ENCODE results near the gene CRYBG1. TPM values are rescaled to one million over a fixed set of nuclear protein-coding genes. Genes with fewer than 3 reads are reported as not detected.

The CRYBG1 gene
- polyA plus RNA-seq, 1 experiment, result 0.75 TPM

- CTCF ChIA-PET, result interaction anchor here (5.3 kb wide), 1 partner anchor 12 kb away, joined by 33 read pairs; the partner anchor contains the start of gene CRYBG1
- no peak for DNase-seq (ENCODE audit: low read depth)
- H3K4me3 ChIP-seq (ENCODE audit: low read depth, low read length), result no peak overlapping the region
- H3K36me3 ChIP-seq (ENCODE audit: control insufficient read depth, insufficient read depth, low read length), result no peaks in the 10 kb centered on the region
- TF ChIP-seq CTCF (IDR thresholded peaks at IDR 0.05; ENCODE audit: insufficient read depth, low read depth, low read length), result no peak
- no peaks in the 10 kb centered on the region; the same call in 1 of the 2 replicates for H3K27me3 ChIP-seq (ENCODE audit: control insufficient read depth, insufficient read depth, low read length)
- POLR2A ChIA-PET, result no interaction called here
Observed at GRCh38 chr6:106373502-106374239, 13.2 kb downstream of the CRYBG1 start.

- Histone ChIP-seq H3K36me3 (ENCODE audit: control insufficient read depth, insufficient read depth, low read length) (no peaks in the 10 kb centered on the region), H3K27me3 (ENCODE audit: control insufficient read depth, insufficient read depth, low read length) (peaks cover 3% of the 10 kb centered on the region), H3K4me3 (ENCODE audit: low read depth, low read length) (no peak overlapping the region)
- no peak for TF ChIP-seq CTCF (IDR thresholded peaks at IDR 0.05; ENCODE audit: insufficient read depth, low read depth, low read length)
- DNase-seq (ENCODE audit: low read depth), result no peak
- CTCF ChIA-PET, result interaction anchor here (0.9 to 1.0 kb wide), 3 partner anchors 9 to 38 kb away, joined by 3 read pairs; partner anchors contain the start of gene CRYBG1
- POLR2A ChIA-PET, result no interaction called here
Observed at GRCh38 chr6:106377061-106377540, 16.6 kb downstream of the CRYBG1 start.

- no peak for DNase-seq (ENCODE audit: low read depth)
- H3K4me3 ChIP-seq (ENCODE audit: low read depth, low read length), result no peak overlapping the region
- TF ChIP-seq CTCF (IDR thresholded peaks at IDR 0.05; ENCODE audit: insufficient read depth, low read depth, low read length), result no peak
- ChIA-PET POLR2A (interaction anchor here (0.6 kb wide), 1 partner anchor 909 kb away, joined by 3 read pairs; no protein-coding TSS in a partner anchor), CTCF (interaction anchor here (1.1 to 1.4 kb wide), 2 partner anchors 12 to 19 kb away, joined by 3 to 5 read pairs; partner anchors contain the start of gene CRYBG1)
- H3K36me3 ChIP-seq (ENCODE audit: control insufficient read depth, insufficient read depth, low read length), result no peaks in the 10 kb centered on the region
- peaks cover 5% of the 10 kb centered on the region for H3K27me3 ChIP-seq (ENCODE audit: control insufficient read depth, insufficient read depth, low read length)
Observed at GRCh38 chr6:106379951-106380350, 19.4 kb downstream of the CRYBG1 start.

- no peak for DNase-seq (ENCODE audit: low read depth)
- CTCF ChIA-PET, result interaction anchor here (1.4 kb wide), 1 partner anchor 20 kb away, joined by 5 read pairs; the partner anchor contains the start of gene CRYBG1
- H3K36me3 ChIP-seq (ENCODE audit: control insufficient read depth, insufficient read depth, low read length), result no peaks in the 10 kb centered on the region
Observed at GRCh38 chr6:106380407-106380806, 19.9 kb downstream of the CRYBG1 start.

More at GRCh38 chr6:106380407-106380806, 19.9 kb downstream of the CRYBG1 start:
- no peak for TF ChIP-seq CTCF (IDR thresholded peaks at IDR 0.05; ENCODE audit: insufficient read depth, low read depth, low read length)
- POLR2A ChIA-PET, result no interaction called here
- H3K4me3 ChIP-seq (ENCODE audit: low read depth, low read length), result no peak overlapping the region
- peaks cover 5% of the 10 kb centered on the region for H3K27me3 ChIP-seq (ENCODE audit: control insufficient read depth, insufficient read depth, low read length)

All from BJ (cell line).